ENCODE measurements around the gene HNRNPUL2.
"Not testable (repeated sequence)": the region's sequence is repeated elsewhere in the genome, so short reads cannot be mapped to it uniquely, and the experiment has no call there.

Gene HNRNPUL2

GRCh38 chr11:62702246-62702645 lies 25.0 kb downstream of the HNRNPUL2 start:
- Histone ChIP-seq H3K4me3 (replicated peaks; ENCODE audit: low read depth, low read length) (no peak overlapping the region), H3K27me3 (replicated peaks; ENCODE audit: control insufficient read depth, insufficient read depth, low read length) (no peaks in the 10 kb centered on the region), H3K36me3 (ENCODE audit: control insufficient read depth, insufficient read depth, low read length) (no peaks in the 10 kb centered on the region)
- TF ChIP-seq, protein P1, sequence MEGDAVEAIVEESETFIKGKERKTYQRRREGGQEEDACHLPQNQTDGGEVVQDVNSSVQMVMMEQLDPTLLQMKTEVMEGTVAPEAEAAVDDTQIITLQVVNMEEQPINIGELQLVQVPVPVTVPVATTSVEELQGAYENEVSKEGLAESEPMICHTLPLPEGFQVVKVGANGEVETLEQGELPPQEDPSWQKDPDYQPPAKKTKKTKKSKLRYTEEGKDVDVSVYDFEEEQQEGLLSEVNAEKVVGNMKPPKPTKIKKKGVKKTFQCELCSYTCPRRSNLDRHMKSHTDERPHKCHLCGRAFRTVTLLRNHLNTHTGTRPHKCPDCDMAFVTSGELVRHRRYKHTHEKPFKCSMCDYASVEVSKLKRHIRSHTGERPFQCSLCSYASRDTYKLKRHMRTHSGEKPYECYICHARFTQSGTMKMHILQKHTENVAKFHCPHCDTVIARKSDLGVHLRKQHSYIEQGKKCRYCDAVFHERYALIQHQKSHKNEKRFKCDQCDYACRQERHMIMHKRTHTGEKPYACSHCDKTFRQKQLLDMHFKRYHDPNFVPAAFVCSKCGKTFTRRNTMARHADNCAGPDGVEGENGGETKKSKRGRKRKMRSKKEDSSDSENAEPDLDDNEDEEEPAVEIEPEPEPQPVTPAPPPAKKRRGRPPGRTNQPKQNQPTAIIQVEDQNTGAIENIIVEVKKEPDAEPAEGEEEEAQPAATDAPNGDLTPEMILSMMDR (IDR thresholded peaks at IDR 0.05; ENCODE audit: insufficient read depth, low read length, poor library complexity, severe bottlenecking), result no peak
- DNase-seq (ENCODE audit: extremely low read depth, insufficient read length), result no peak

DNA sequence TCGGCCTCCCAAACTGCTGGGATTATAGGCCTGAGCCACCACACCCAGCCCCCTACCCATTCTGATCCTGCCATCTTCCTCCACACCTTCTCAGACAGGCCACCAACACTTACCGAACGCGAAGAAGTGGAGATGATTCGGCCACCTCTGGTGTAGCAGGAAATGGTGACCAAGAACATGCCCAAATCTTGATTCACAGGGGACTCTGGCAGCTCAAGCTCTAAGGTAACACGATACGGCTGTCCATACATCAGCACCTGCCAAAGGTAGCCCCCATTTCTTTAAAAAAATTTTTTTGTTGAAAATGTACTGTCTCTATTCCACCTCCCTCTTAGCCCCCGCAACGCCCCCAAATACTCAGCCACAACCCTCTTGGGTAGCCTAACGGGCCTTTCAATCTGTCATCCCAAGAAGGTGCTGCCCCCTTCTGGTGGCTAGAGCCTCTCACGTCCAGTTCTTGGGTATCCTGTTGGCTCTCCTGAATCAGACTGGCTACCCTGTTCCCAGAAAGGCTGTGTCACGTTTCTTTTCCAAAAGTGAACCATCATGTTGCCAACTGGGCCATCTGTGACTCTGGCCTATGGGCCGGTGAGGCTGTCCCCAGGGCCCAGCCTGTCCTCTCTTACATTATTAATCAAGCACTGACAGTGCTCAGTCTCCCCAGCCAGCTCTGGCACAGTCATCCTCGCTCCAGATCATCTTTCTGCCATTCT lies 32.6 kb downstream of the HNRNPUL2 start:
- no peaks in the 10 kb centered on the region for H3K27me3 ChIP-seq (replicated peaks; ENCODE audit: control insufficient read depth, insufficient read depth, low read length)
- DNase-seq (ENCODE audit: extremely low read depth, insufficient read length), result no peak
- peaks cover 25% of the 10 kb centered on the region for H3K36me3 ChIP-seq (ENCODE audit: control insufficient read depth, insufficient read depth, low read length)
- TF ChIP-seq, protein P1 (IDR thresholded peaks at IDR 0.05; ENCODE audit: insufficient read depth, low read length, poor library complexity, severe bottlenecking), result peak; percentile 85
- H3K4me3 ChIP-seq (replicated peaks; ENCODE audit: low read depth, low read length), result no peak overlapping the region

DNA sequence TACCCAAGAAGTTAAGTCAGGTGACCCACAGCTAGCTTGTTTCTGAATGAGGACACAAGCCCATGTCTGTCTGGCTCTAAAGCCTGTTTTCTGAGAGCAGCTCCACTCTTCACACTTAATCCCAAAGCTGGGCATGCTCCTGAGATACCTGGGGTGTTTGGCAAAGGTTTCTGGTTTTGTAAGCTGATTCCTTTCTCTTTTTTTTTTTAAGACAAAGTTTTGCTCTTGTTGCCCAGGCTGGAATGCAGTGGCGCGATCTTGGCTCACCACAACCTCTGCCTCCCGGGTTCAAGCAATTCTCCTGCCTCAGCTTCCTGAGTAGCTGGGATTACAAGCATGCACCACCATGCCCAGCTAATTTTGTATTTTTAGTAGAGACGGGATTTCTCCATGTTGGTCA lies 33.6 kb downstream of the HNRNPUL2 start:
- H3K36me3 ChIP-seq (ENCODE audit: control insufficient read depth, insufficient read depth, low read length), result peaks cover 25% of the 10 kb centered on the region
- H3K27me3 ChIP-seq (replicated peaks; ENCODE audit: control insufficient read depth, insufficient read depth, low read length); DNase-seq (ENCODE audit: extremely low read depth, insufficient read length); H3K4me3 ChIP-seq (replicated peaks; ENCODE audit: low read depth, low read length): not testable (repeated sequence)

DNA sequence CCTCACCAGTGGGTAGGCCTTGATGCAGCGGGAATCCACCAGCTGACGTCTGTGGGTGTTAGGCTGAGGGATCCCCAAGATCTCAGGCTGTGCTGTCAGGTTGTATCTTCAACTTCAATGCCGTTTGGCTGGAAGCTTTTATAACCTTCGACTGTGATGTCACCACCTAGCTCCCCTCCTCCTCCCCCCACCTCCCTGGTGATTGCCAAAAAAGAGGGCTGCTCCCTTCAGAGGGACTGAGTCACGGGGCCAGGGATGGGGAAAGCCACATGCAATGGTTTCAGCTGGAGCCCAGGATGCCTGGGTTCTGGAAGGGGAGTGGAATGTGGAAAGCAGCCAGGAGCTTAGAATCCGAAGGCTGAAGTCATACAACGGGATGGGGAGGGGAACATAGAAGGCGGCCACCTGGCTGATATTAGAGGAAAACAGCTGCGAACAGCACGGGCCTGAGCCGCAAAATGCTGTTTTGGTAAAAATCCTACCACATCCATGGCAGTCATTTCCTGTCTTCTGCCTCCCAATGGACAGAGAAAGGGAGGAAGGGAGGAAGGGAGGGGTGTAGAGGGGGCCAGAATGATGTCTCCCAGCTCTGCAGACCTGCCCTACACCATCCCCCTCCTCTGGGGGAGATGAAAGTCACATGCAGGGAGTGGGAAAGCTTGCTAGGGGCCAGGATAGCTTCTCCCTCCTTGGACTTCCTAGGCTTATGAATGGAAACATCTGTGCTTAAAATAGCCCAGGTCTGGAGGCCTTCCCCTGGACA lies 37.7 kb downstream of the HNRNPUL2 start, which contains the start of gene LRRN4CL:
LRRN4CL (minus strand) TSS at position 110 of the 763 bp plus-strand sequence. CDS start 1,022 bp downstream, outside the sequence.
- H3K4me3 ChIP-seq (replicated peaks; ENCODE audit: low read depth, low read length), result no peak within 1 kb of the TSS
- TF ChIP-seq, protein P1 (IDR thresholded peaks at IDR 0.05; ENCODE audit: insufficient read depth, low read length, poor library complexity, severe bottlenecking), result no peak
- peaks cover 25% of the 10 kb centered on the region for H3K36me3 ChIP-seq (ENCODE audit: control insufficient read depth, insufficient read depth, low read length)
- H3K27me3 ChIP-seq (replicated peaks; ENCODE audit: control insufficient read depth, insufficient read depth, low read length), result no peaks in the 10 kb centered on the region
- no peak for DNase-seq (ENCODE audit: extremely low read depth, insufficient read length)

- no peaks in the 10 kb centered on the region for H3K27me3 ChIP-seq (replicated peaks; ENCODE audit: control insufficient read depth, insufficient read depth, low read length)
- no peak overlapping the region for H3K4me3 ChIP-seq (replicated peaks; ENCODE audit: low read depth, low read length)
- TF ChIP-seq, protein P1 (IDR thresholded peaks at IDR 0.05; ENCODE audit: insufficient read depth, low read length, poor library complexity, severe bottlenecking), result no peak
- DNase-seq (ENCODE audit: extremely low read depth, insufficient read length), result no peak
- peaks cover 25% of the 10 kb centered on the region for H3K36me3 ChIP-seq (ENCODE audit: control insufficient read depth, insufficient read depth, low read length)
Measured at GRCh38 chr11:62688491-62688890, 38.8 kb downstream of the HNRNPUL2 start.
